Lower leg skin (tissue), 4 donors: ENCODE data around the gene MEIOB. TPM values are rescaled to one million over a fixed set of nuclear protein-coding genes. Genes with fewer than 3 reads are reported as not detected.

Experiments used
- DNase-seq, 2 donors: peaks; one replicate each; pipeline ENCODE4 v3.0.0-alpha.2; 2019; ENCODE audit warnings: low spot score in 2 of 2
- H3K4me3 ChIP-seq: fragments of 200-600 bp; sonication (generic); 2 replicates; pipeline ENCODE4 v1.5.1; 2017; ENCODE audit warnings: mild to moderate bottlenecking, low read depth; ENCODE audit not compliant: poor library complexity, severe bottlenecking
- POLR2A ChIP-seq, 2 donors: fragments of 450-650 bp; IDR thresholded peaks; one replicate each; pipeline ENCODE4 v1.6.1; 2016 to 2017; ENCODE audit warnings: antibody characterized with exemption in 2 of 2, mild to moderate bottlenecking in 1 of 2, moderate library complexity in 1 of 2
- WGBS, 2 donors: methylation state at CpG; one replicate each; pipeline ENCODE4 v1.1.5; 2018; 5-methylcytosine and 5-hydroxymethylcytosine counted together
- intact Hi-C: fragments of 100-400 bp; cut with DNase I; formaldehyde crosslinking; loops from one replicate; pipeline ENCODE4 v1.15.0; 2023; ENCODE audit warnings: low total_unique reads
- total RNA-seq, 4 donors: library from RNA; depleted of rRNA; stranded (reverse); fragments of >200 nt; gene quantifications; one replicate each; pipeline ENCODE4 v1.1.0, GENCODE V29; 2016
- TF ChIP-seq, protein P1 (sequence below), 3 donors: fragments of 450-650 bp; IDR thresholded peaks; one replicate each; pipeline ENCODE4 v1.5.1; 2016; ENCODE audit warnings: antibody characterized with exemption in 3 of 3, mild to moderate bottlenecking in 3 of 3, moderate library complexity in 2 of 3

The MEIOB gene
- total RNA-seq, 4 donors from 2014 or later: 0.42 TPM; not detected in 3

- no peak overlapping the region for H3K4me3 ChIP-seq
- TF ChIP-seq, protein P1, sequence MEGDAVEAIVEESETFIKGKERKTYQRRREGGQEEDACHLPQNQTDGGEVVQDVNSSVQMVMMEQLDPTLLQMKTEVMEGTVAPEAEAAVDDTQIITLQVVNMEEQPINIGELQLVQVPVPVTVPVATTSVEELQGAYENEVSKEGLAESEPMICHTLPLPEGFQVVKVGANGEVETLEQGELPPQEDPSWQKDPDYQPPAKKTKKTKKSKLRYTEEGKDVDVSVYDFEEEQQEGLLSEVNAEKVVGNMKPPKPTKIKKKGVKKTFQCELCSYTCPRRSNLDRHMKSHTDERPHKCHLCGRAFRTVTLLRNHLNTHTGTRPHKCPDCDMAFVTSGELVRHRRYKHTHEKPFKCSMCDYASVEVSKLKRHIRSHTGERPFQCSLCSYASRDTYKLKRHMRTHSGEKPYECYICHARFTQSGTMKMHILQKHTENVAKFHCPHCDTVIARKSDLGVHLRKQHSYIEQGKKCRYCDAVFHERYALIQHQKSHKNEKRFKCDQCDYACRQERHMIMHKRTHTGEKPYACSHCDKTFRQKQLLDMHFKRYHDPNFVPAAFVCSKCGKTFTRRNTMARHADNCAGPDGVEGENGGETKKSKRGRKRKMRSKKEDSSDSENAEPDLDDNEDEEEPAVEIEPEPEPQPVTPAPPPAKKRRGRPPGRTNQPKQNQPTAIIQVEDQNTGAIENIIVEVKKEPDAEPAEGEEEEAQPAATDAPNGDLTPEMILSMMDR (IDR thresholded peaks at IDR 0.05): no peak
- no peak for TF ChIP-seq POLR2A (IDR thresholded peaks at IDR 0.05)
- 10 to 16% methylated on average over 4 of the region's 4 CpGs for WGBS, 2 donors
- intact Hi-C loops: no loop called here
- DNase-seq: no peak
Observed at GRCh38 chr16:1863681-1864460, 8.1 kb downstream of the MEIOB start.

- TF ChIP-seq, protein P1 (IDR thresholded peaks at IDR 0.05): no peak
- TF ChIP-seq POLR2A (IDR thresholded peaks at IDR 0.05): no peak
- intact Hi-C loops: no loop called here
- H3K4me3 ChIP-seq: no peak overlapping the region
- whole genome bisulfite sequencing, 2 donors: 84 to 86% methylated on average over 9 of the region's 9 CpGs
- no peak for DNase-seq
Observed at GRCh38 chr16:1862394-1862793, 9.6 kb downstream of the MEIOB start.

DNA sequence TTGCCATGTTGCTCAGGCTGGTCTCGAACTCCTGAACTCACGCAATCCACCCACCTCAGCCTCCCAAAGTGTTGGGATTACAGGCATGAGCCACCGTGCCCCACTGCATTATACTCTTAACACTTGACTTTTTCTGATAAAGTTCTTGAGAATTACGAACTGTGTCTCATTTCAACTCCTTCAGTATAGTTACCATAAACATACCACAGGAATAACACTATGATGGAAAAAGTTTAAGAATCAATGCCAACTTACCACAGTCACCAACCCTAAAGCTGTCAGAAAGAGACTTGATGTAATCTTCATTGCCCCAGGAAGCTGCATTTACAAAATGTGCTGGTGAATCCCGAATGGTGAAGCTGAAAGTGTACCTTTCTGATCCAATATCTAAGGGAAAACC is 10.2 kb downstream of the MEIOB start:
- DNase-seq: no peak
- intact Hi-C loops: no loop called here
- TF ChIP-seq, protein P1 (IDR thresholded peaks at IDR 0.05): no peak
- no peak for TF ChIP-seq POLR2A (IDR thresholded peaks at IDR 0.05)
- no peak overlapping the region for H3K4me3 ChIP-seq
- WGBS, 2 donors: 81 to 82% methylated on average over 5 of the region's 5 CpGs

GRCh38 chr16:1859650-1860049 is 12.3 kb downstream of the MEIOB start:
- DNase-seq: no peak
- intact Hi-C loops: loop anchor here (10.0 kb wide), 1 partner anchor 75 kb away; no protein-coding TSS in a partner anchor
- H3K4me3 ChIP-seq: no peak overlapping the region
- TF ChIP-seq, protein P1 (IDR thresholded peaks at IDR 0.05): no peak
- TF ChIP-seq POLR2A (IDR thresholded peaks at IDR 0.05): no peak
- WGBS, 2 donors: 19 to 40% methylated on average over 8 of the region's 8 CpGs

- no peak overlapping the region for H3K4me3 ChIP-seq
- WGBS, 2 donors: 27 to 32% methylated on average over 8 of the region's 8 CpGs
- DNase-seq: no peak
- TF ChIP-seq, protein P1 (IDR thresholded peaks at IDR 0.05): no peak
- TF ChIP-seq POLR2A (IDR thresholded peaks at IDR 0.05): no peak
- intact Hi-C loops: loop anchor here (10.0 kb wide), 1 partner anchor 76 kb away; no protein-coding TSS in a partner anchor
Observed at GRCh38 chr16:1858189-1858865, 13.6 kb downstream of the MEIOB start.
